ENCODE measurements around the gene GOT1. TPM values are rescaled to one million over a fixed set of nuclear protein-coding genes. Genes with fewer than 3 reads are reported as not detected.

GOT1 gene
- total RNA-seq, 1 donor from 2014 or later = 37.2 TPM

- no peaks in the 10 kb centered on the region for H3K9me3 Mint-ChIP-seq (ENCODE audit: unreplicated experiment)
- no peaks in the 10 kb centered on the region for H3K36me3 Mint-ChIP-seq (ENCODE audit: unreplicated experiment)
- H3K27me3 Mint-ChIP-seq (ENCODE audit: unreplicated experiment) = no peaks in the 10 kb centered on the region
- no peak overlapping the region for H3K27ac Mint-ChIP-seq (ENCODE audit: unreplicated experiment)
- no peaks in the 10 kb centered on the region for H3K4me1 Mint-ChIP-seq (ENCODE audit: low read depth, unreplicated experiment)
- DNase-seq = no peak
- TF ChIP-seq, protein P1, sequence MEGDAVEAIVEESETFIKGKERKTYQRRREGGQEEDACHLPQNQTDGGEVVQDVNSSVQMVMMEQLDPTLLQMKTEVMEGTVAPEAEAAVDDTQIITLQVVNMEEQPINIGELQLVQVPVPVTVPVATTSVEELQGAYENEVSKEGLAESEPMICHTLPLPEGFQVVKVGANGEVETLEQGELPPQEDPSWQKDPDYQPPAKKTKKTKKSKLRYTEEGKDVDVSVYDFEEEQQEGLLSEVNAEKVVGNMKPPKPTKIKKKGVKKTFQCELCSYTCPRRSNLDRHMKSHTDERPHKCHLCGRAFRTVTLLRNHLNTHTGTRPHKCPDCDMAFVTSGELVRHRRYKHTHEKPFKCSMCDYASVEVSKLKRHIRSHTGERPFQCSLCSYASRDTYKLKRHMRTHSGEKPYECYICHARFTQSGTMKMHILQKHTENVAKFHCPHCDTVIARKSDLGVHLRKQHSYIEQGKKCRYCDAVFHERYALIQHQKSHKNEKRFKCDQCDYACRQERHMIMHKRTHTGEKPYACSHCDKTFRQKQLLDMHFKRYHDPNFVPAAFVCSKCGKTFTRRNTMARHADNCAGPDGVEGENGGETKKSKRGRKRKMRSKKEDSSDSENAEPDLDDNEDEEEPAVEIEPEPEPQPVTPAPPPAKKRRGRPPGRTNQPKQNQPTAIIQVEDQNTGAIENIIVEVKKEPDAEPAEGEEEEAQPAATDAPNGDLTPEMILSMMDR (IDR thresholded peaks at IDR 0.05; ENCODE audit: partially characterized antibody, unreplicated experiment) = no peak
- no peak overlapping the region for H3K4me3 Mint-ChIP-seq (ENCODE audit: unreplicated experiment)
Measured at GRCh38 chr10:99360934-99361333, 69.5 kb downstream of the GOT1 start.

DNA sequence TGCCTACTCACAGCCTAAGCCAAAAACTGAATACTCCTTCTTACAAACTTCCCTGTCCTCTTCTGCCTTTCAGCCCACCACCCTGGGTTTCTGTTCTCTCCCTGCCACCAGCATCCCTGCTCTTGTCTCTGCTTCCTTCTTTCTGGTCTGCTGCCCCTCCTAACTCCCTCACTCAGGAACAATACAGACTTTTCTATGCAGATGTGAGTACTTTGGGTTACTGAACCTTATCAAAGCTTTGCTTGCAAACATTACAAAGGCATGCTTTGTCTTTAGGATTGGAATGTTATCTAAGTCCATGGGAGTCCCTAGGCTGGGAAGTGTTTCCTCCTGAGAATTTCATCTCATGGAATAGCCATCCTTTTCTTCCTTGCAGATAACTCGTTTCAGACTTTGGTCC lies 72.3 kb downstream of the GOT1 start:
- H3K4me1 Mint-ChIP-seq (ENCODE audit: low read depth, unreplicated experiment) = no peaks in the 10 kb centered on the region
- TF ChIP-seq, protein P1 (IDR thresholded peaks at IDR 0.05; ENCODE audit: partially characterized antibody, unreplicated experiment) = no peak
- no peaks in the 10 kb centered on the region for H3K36me3 Mint-ChIP-seq (ENCODE audit: unreplicated experiment)
- H3K4me3 Mint-ChIP-seq (ENCODE audit: unreplicated experiment) = no peak overlapping the region
- no peaks in the 10 kb centered on the region for H3K9me3 Mint-ChIP-seq (ENCODE audit: unreplicated experiment)
- H3K27me3 Mint-ChIP-seq (ENCODE audit: unreplicated experiment) = no peaks in the 10 kb centered on the region
- no peak overlapping the region for H3K27ac Mint-ChIP-seq (ENCODE audit: unreplicated experiment)
- no peak for DNase-seq

GRCh38 chr10:99357691-99358090 lies 72.7 kb downstream of the GOT1 start:
- H3K36me3 Mint-ChIP-seq (ENCODE audit: unreplicated experiment) = no peaks in the 10 kb centered on the region
- H3K27ac Mint-ChIP-seq (ENCODE audit: unreplicated experiment) = no peak overlapping the region
- DNase-seq = no peak
- H3K9me3 Mint-ChIP-seq (ENCODE audit: unreplicated experiment) = no peaks in the 10 kb centered on the region
- H3K4me3 Mint-ChIP-seq (ENCODE audit: unreplicated experiment) = no peak overlapping the region
- no peaks in the 10 kb centered on the region for H3K27me3 Mint-ChIP-seq (ENCODE audit: unreplicated experiment)
- TF ChIP-seq, protein P1 (IDR thresholded peaks at IDR 0.05; ENCODE audit: partially characterized antibody, unreplicated experiment) = no peak
- no peaks in the 10 kb centered on the region for H3K4me1 Mint-ChIP-seq (ENCODE audit: low read depth, unreplicated experiment)

- no peaks in the 10 kb centered on the region for H3K4me1 Mint-ChIP-seq (ENCODE audit: low read depth, unreplicated experiment)
- no peak overlapping the region for H3K27ac Mint-ChIP-seq (ENCODE audit: unreplicated experiment)
- H3K9me3 Mint-ChIP-seq (ENCODE audit: unreplicated experiment) = no peaks in the 10 kb centered on the region
- H3K27me3 Mint-ChIP-seq (ENCODE audit: unreplicated experiment) = no peaks in the 10 kb centered on the region
- TF ChIP-seq, protein P1 (IDR thresholded peaks at IDR 0.05; ENCODE audit: partially characterized antibody, unreplicated experiment) = no peak
- DNase-seq = no peak
- H3K4me3 Mint-ChIP-seq (ENCODE audit: unreplicated experiment) = no peak overlapping the region
- H3K36me3 Mint-ChIP-seq (ENCODE audit: unreplicated experiment) = no peaks in the 10 kb centered on the region
Measured at GRCh38 chr10:99353182-99353581, 77.2 kb downstream of the GOT1 start.

DNA sequence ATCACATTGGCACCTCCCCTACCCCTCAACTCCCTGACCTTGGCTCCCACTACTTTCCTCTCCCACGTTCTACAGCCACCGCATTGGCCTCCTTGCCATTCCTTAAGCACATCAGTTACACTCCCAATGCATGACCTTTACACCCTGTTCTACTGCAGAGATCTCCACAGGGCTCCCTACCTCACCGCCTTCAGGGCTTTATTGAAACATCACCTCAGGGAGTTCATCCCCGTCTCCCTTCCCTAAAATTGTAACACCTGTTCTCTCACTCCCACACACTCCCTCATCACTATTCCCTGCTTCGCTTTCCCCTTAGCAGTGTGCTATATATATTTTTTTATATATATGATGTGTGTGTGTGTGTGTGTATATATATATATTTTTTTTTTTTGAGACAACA lies 82.8 kb downstream of the GOT1 start:
- no peaks in the 10 kb centered on the region for H3K36me3 Mint-ChIP-seq (ENCODE audit: unreplicated experiment)
- H3K27me3 Mint-ChIP-seq (ENCODE audit: unreplicated experiment) = no peaks in the 10 kb centered on the region
- H3K27ac Mint-ChIP-seq (ENCODE audit: unreplicated experiment) = no peak overlapping the region
- DNase-seq = no peak
- no peak overlapping the region for H3K4me3 Mint-ChIP-seq (ENCODE audit: unreplicated experiment)
- TF ChIP-seq, protein P1 (IDR thresholded peaks at IDR 0.05; ENCODE audit: partially characterized antibody, unreplicated experiment) = no peak
- H3K9me3 Mint-ChIP-seq (ENCODE audit: unreplicated experiment) = no peaks in the 10 kb centered on the region
- no peaks in the 10 kb centered on the region for H3K4me1 Mint-ChIP-seq (ENCODE audit: low read depth, unreplicated experiment)

Other genes with a start within 250 kb of the GOT1 start
- not detected for gene HPSE2, start 194.8 kb downstream of the GOT1 start, total RNA-seq (ENCODE audit: unreplicated experiment)
- 0.10 TPM for gene CNNM1, start 101.3 kb downstream of the GOT1 start, total RNA-seq (ENCODE audit: unreplicated experiment)
- not detected for gene NKX2-3, start 102.3 kb upstream of the GOT1 start, total RNA-seq (ENCODE audit: unreplicated experiment)
- gene SLC25A28, start 189.8 kb upstream of the GOT1 start, total RNA-seq (ENCODE audit: unreplicated experiment) = 27.1 TPM
- gene ENTPD7, start 228.9 kb upstream of the GOT1 start, total RNA-seq (ENCODE audit: unreplicated experiment) = 11.0 TPM